ENCODE measurements around the gene HIVEP1.

DNA sequence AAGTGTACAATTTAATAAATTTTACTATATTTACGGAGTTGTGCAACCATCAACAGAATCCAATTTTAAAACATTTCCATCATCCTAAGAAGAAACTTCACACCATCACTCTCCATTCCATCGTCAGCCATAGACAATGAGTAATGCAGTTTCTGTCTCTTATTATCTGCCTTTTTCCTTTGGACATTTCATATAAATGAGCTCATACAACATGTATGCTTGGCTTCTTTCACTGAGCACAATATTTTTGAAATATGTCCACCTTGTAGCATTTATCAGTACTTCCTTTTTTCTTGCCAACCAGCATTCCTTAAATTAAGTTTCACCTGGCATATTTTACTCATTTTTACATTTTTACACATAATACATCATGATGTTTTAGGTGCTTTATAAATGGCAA, 22.7 kb upstream of the HIVEP1 start:
- TF ChIP-seq CTCF (IDR thresholded peaks at IDR 0.05) = no peak
- TF ChIP-seq POLR2A (IDR thresholded peaks at IDR 0.05) = no peak
- TF ChIP-seq EP300 (IDR thresholded peaks at IDR 0.05) = no peak
